Fibroblast of lung (primary cell): ENCODE results near the gene CHPF2. TPM values are rescaled to one million over a fixed set of nuclear protein-coding genes. Genes with fewer than 3 reads are reported as not detected.

Experiments used
- DNase-seq, 2 donors: peaks; one replicate each; pipeline versions ENCODE4 v3.0.0 to v3.0.0-alpha.2; 2010; ENCODE audit warnings: low read depth in 2 of 2
- H2AFZ ChIP-seq: 2 replicates; pipeline ENCODE4 v1.5.1; 2012; ENCODE audit warnings: low read length, control low read depth, inconsistent platforms
- H3K27ac ChIP-seq: 2 replicates; pipeline ENCODE4 v1.5.1; 2011; ENCODE audit warnings: low read length, control low read depth; ENCODE audit not compliant: insufficient read depth
- H3K27me3 ChIP-seq: 2 replicates; pipeline ENCODE4 v1.5.1; 2011; ENCODE audit warnings: mild to moderate bottlenecking, low read length; ENCODE audit not compliant: control insufficient read depth, insufficient read depth
- H3K36me3 ChIP-seq: 2 replicates; pipeline ENCODE4 v1.5.1; 2011; ENCODE audit warnings: low read length; ENCODE audit not compliant: control insufficient read depth, insufficient read depth
- H3K4me1 ChIP-seq: 2 replicates; pipeline ENCODE4 v1.5.1; 2011; ENCODE audit warnings: low read length; ENCODE audit not compliant: control insufficient read depth, insufficient read depth; ENCODE audit errors: extremely low read depth
- H3K4me2 ChIP-seq: 2 replicates; pipeline ENCODE4 v1.5.1; 2011; ENCODE audit warnings: low read length, control low read depth; ENCODE audit not compliant: insufficient read depth; ENCODE audit errors: extremely low read depth
- H3K4me3 ChIP-seq, 4 experiments: fragments of 200-600 bp in 1 of 4; sonication (generic) in 1 of 4; replicated peaks in 1 of 4; 2 replicates each; pipeline ENCODE4 v1.5.1; 2011 to 2016; ENCODE audit warnings: low read length in 4 of 4, low read depth in 3 of 4, mild to moderate bottlenecking in 3 of 4, control low read depth in 2 of 4, inconsistent platforms in 1 of 4, mixed read lengths in 1 of 4; ENCODE audit not compliant: insufficient read depth in 1 of 4; ENCODE audit errors: control extremely low read depth in 1 of 4
- H3K79me2 ChIP-seq: 2 replicates; pipeline ENCODE4 v1.5.1; 2012; ENCODE audit warnings: mild to moderate bottlenecking, low read length, inconsistent platforms; ENCODE audit not compliant: control insufficient read depth, insufficient read depth
- H3K9ac ChIP-seq: 2 replicates; pipeline ENCODE4 v1.5.1; 2011; ENCODE audit warnings: mild to moderate bottlenecking, low read length, control low read depth; ENCODE audit not compliant: insufficient read depth
- H3K9me3 ChIP-seq: 2 replicates; pipeline ENCODE4 v1.5.1; 2012; ENCODE audit warnings: low read depth, low read length; ENCODE audit not compliant: control insufficient read depth, insufficient read depth
- H4K20me1 ChIP-seq: 2 replicates; pipeline ENCODE4 v1.5.1; 2011; ENCODE audit warnings: low read length; ENCODE audit not compliant: control insufficient read depth, insufficient read depth; ENCODE audit errors: extremely low read depth
- EZH2 ChIP-seq: IDR thresholded peaks from 2 replicates; pipeline ENCODE4 v1.5.1; 2012; ENCODE audit warnings: low read length, control low read depth, mild to moderate bottlenecking; ENCODE audit errors: missing control alignments
- polyA minus RNA-seq: library from RNA; depleted of rRNA, polyadenylated mRNA; stranded (reverse); fragments of >200 nt; gene quantifications from 2 replicates; pipeline ENCODE4 v1.2.3, GENCODE V29; 2011; ENCODE audit warnings: low replicate concordance
- polyA plus RNA-seq, 2 donors: library from polyadenylated mRNA; depleted of rRNA in 1 of 2; stranded (reverse) in 1 of 2; unstranded in 1 of 2; fragments of >200 nt; gene quantifications; 2 replicates each; pipeline ENCODE4 v1.2.1, GENCODE V29; 2011 to 2012; ENCODE audit warnings: missing spikeins in 1 of 2
- total RNA-seq: library from RNA; depleted of rRNA; stranded (reverse); fragments of >200 nt; gene quantifications from 2 replicates; pipeline ENCODE4 v1.2.1, GENCODE V29; 2014
- TF ChIP-seq, protein P1 (sequence below), 2 donors: IDR thresholded peaks in 1 of 2; conservative IDR thresholded peaks in 1 of 2; 1 replicate in 1 of 2; 2 replicates in 1 of 2; pipeline ENCODE4 v1.5.1; 2011 to 2012; ENCODE audit warnings: low read length in 2 of 2, control low read depth in 1 of 2, inconsistent platforms in 1 of 2, low read depth in 1 of 2, mild to moderate bottlenecking in 1 of 2

The CHPF2 gene
- total RNA-seq: 33.9 and 46.7 TPM in 2 replicates
- polyA plus RNA-seq: 33.6 and 42.5 TPM in 2 replicates
- 52.1 and 56.7 TPM in 2 replicates for polyA plus RNA-seq (2012)
- 64.7 and 75.7 TPM in 2 replicates for polyA minus RNA-seq

DNA sequence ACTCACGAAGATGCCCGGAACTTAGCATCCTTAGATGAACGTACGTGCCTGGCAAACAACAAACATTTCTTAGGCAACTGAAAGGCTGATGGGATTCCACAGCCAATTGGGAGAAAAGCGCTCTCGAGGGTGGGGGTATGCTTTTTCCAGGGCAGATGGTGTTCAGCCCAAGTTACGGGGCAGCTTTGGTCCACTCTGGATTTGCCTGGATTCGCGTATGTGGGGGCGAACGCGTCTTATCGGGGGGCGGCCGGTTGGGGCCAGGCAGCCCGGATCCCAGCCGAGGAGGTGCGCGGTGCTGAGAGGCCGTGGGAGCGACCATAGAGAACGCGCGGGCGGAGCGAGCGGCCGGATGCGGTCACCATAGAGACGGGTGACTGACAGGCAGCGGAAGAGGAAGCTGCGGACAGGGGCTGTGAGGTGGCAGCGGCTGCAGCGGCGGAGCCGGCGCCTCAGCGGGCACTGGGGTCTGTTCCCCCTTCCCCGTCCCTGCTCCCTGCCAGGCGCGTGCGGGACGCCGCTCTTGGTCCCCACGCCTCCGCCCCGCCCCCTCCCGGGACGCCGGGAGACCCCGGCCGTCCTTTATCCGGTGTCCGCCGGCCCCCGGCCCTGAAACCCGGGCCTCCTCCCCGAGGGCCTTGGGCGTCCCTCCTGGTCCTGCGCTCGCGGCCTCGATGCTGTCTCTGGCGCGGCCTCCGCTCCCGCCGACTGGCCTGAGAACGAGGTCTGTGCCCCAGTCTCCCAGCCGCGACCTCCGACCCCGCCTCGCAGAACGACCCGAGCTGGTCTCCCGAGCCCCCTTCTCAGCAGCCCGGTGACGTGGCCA is at the start of gene CHPF2:
Gene CHPF2 (plus strand): TSS at position 393 of the 826 bp plus-strand sequence. CDS start 1,529 bp downstream, outside the sequence.
- peaks cover 49% of the 10 kb centered on the region for H3K79me2 ChIP-seq
- H2AFZ ChIP-seq: peak within 1 kb of the TSS; percentile 93
- H3K9me3 ChIP-seq: no peaks in the 10 kb centered on the region
- H4K20me1 ChIP-seq: no peaks in the 10 kb centered on the region
- H3K27ac ChIP-seq: peak within 1 kb of the TSS; percentile 90
- H3K4me2 ChIP-seq: peak within 1 kb of the TSS; percentile 98
- peaks cover 8% of the 10 kb centered on the region for H3K36me3 ChIP-seq
- no peaks in the 10 kb centered on the region for H3K27me3 ChIP-seq
- DNase-seq: peak; percentile 83 to 88
- H3K4me1 ChIP-seq: peaks cover 6% of the 10 kb centered on the region
- H3K9ac ChIP-seq: peak within 1 kb of the TSS; percentile 97
- H3K4me3 ChIP-seq: peak within 1 kb of the TSS; percentile 79 to 98 (median 91)
- no peak for TF ChIP-seq EZH2
- TF ChIP-seq, protein P1, sequence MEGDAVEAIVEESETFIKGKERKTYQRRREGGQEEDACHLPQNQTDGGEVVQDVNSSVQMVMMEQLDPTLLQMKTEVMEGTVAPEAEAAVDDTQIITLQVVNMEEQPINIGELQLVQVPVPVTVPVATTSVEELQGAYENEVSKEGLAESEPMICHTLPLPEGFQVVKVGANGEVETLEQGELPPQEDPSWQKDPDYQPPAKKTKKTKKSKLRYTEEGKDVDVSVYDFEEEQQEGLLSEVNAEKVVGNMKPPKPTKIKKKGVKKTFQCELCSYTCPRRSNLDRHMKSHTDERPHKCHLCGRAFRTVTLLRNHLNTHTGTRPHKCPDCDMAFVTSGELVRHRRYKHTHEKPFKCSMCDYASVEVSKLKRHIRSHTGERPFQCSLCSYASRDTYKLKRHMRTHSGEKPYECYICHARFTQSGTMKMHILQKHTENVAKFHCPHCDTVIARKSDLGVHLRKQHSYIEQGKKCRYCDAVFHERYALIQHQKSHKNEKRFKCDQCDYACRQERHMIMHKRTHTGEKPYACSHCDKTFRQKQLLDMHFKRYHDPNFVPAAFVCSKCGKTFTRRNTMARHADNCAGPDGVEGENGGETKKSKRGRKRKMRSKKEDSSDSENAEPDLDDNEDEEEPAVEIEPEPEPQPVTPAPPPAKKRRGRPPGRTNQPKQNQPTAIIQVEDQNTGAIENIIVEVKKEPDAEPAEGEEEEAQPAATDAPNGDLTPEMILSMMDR (conservative IDR thresholded peaks at IDR 0.05 in 1 of 2, IDR thresholded peaks at IDR 0.05 in 1 of 2; ENCODE audit: low read depth in 1 of 2, low read length in 2 of 2): no peak

DNA sequence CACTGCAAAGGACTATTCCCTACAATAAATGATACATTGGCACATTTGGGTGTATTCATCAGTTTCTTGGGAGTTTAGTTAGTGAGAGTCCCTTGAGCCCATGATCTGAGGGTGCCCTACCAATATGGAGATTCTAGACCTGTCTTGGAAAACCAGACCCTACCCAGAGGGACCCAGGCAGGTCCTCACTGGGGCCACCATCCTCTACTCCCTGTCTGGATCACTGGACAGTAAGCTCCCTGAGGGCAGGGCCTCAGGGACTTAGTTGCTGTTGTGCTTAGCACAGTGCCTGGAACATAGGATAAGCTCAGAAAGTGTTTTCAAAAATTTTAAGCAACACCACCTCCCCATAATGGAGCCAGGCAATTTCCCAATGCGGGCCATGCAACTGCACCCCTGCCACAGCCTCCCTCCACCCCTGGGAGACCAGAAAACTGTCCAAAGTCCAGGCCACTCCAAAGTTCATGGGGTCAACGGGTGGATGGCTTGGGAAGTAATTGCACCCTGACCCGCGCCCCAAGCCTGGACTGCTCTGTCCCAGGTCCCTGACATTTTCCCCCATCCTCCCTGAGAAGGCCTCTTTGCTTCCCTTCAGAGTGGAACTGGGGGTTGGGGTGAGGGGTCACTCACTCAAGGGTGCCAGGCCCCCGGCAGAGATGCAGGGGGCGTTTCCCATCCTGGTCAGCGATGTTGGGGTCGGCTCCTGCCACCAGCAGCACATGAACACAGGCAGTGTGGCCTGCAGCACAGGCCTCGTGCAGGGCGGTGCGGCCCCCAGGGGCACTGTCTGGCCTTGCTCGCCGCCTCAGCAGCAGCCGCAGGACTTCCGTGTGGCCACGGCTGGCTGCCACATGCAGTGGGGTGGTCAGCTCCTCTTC is 46.3 kb upstream of the CHPF2 start:
- no peak overlapping the region for H2AFZ ChIP-seq
- H4K20me1 ChIP-seq: no peaks in the 10 kb centered on the region
- H3K4me2 ChIP-seq: no peak overlapping the region
- DNase-seq: no peak
- peaks cover 28% of the 10 kb centered on the region for H3K27me3 ChIP-seq
- H3K9me3 ChIP-seq: no peaks in the 10 kb centered on the region
- no peak overlapping the region for H3K4me3 ChIP-seq
- H3K27ac ChIP-seq: no peak overlapping the region
- TF ChIP-seq EZH2: no peak
- TF ChIP-seq, protein P1 (conservative IDR thresholded peaks at IDR 0.05 in 1 of 2, IDR thresholded peaks at IDR 0.05 in 1 of 2; ENCODE audit: low read depth in 1 of 2, low read length in 2 of 2): no peak
- no peaks in the 10 kb centered on the region for H3K36me3 ChIP-seq
- no peaks in the 10 kb centered on the region for H3K79me2 ChIP-seq
- no peak overlapping the region for H3K9ac ChIP-seq
- H3K4me1 ChIP-seq: no peaks in the 10 kb centered on the region
